IPS-18a (cell line): Measurements from ENCODE around the gene XKR3.
"Not testable (repeated sequence)": the region's sequence is repeated elsewhere in the genome, so short reads cannot be mapped to it uniquely, and the experiment has no call there.

Source experiments
- H3K27ac ChIP-seq: one replicate; pipeline ENCODE4 v1.5.1; 2013; ENCODE audit warnings: low read length
- H3K27me3 ChIP-seq: one replicate; pipeline ENCODE4 v1.6.1; 2013; ENCODE audit warnings: mild to moderate bottlenecking, low read length; ENCODE audit not compliant: control insufficient read depth, insufficient read depth
- H3K36me3 ChIP-seq: one replicate; pipeline ENCODE4 v1.6.1; 2013; ENCODE audit warnings: low read depth, low read length; ENCODE audit not compliant: control insufficient read depth
- H3K4me1 ChIP-seq: one replicate; pipeline ENCODE4 v1.6.1; 2013; ENCODE audit warnings: low read depth, low read length; ENCODE audit not compliant: control insufficient read depth
- H3K4me3 ChIP-seq: one replicate; pipeline ENCODE4 v1.5.1; 2013; ENCODE audit warnings: low read length
- H3K9ac ChIP-seq: one replicate; pipeline ENCODE4 v1.6.1; 2013; ENCODE audit warnings: mild to moderate bottlenecking, low read length, moderate library complexity
- H3K9me3 ChIP-seq: one replicate; pipeline ENCODE4 v1.6.1; 2013; ENCODE audit warnings: low read depth, low read length; ENCODE audit not compliant: control insufficient read depth

The XKR3 gene

DNA sequence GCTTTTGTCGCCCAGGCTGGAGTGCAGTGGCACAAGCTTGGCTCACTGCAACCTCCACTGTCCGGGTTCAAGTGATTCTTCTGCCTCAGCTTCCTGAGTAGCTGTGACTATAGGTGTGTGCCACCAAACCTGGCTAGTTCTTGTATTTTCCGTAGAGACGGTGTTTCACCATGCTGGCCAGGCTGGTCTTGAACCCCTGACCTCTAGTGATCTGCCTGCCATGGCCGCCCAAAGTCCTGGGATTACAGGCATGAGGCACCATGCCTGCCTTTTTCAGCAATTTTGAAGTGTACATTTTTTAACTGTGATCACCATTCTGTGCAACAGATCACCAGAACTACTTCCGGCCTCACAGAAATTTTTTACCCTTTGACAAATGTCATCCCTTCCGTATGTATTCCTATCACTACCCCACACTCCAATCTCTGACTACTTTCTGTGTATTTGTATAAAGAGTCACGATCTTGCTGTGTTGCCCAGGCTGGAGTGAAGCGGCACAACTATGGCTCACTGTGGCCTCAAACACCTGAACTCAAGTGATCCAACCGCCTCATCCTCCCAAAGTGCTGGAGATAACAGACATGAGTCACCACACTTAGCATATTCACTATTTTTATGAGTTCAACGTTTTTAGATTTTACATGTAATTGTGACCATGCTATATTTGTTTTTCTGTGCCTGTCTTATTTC is 44.0 kb downstream of the XKR3 start:
- no peak overlapping the region for H3K4me3 ChIP-seq
- no peaks in the 10 kb centered on the region for H3K4me1 ChIP-seq
- H3K27me3 ChIP-seq, result no peaks in the 10 kb centered on the region
- no peaks in the 10 kb centered on the region for H3K36me3 ChIP-seq
- H3K9me3 ChIP-seq, result peaks cover 3% of the 10 kb centered on the region
- no peak overlapping the region for H3K27ac ChIP-seq
- H3K9ac ChIP-seq, result no peak overlapping the region

DNA sequence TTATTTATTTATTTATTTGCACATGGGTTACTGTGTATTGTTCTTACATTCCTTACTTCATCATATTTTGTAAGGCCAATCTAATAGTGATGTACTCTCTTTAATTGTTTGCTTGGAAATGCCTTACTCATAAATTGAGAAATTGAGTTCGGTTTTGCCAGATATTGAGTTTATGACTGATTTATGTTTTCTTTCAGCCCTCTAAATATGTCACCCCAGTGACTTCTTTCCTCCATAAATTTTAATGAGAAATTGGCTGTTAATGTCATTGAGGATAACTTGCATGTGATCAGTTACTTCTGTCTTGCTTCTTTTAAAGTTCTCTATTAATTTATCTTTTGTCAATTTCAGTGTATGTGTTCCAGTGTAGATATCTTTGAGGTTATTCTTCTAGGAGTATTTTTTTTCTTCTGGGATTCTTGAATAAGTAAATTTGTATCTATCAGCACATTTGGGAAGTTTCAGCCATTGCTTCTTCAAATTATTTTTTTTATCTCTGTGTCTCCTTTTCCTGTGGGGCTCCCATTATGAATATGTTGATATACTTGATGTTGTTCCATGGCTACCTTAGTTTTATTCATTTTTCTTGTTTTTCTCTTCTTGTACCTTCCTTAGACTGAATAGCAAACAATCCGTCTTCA is 47.8 kb downstream of the XKR3 start:
- no peak overlapping the region for H3K9ac ChIP-seq
- no peak overlapping the region for H3K4me3 ChIP-seq
- H3K27me3 ChIP-seq, result no peaks in the 10 kb centered on the region

DNA sequence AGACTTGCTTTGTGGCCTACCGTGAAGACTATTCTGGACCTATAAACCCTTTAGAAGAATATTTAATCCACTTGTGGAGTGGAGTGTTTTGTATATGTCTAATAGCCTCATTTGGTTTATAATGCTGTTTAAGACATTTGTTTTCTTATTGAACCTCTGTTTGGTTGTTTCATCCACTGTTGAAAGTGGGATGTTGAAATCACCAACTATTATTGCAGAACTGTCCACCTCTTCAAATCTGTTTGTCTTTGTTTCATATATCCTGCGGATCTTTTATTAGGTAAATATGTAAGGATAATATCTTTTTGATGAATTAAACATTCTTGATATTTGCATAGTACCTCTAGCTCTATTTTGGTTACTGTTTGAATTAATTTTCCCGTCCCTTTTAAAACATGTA is 49.1 kb downstream of the XKR3 start:
- no peak overlapping the region for H3K27ac ChIP-seq
- peaks cover 13% of the 10 kb centered on the region for H3K9me3 ChIP-seq
- H3K9ac ChIP-seq, result no peak overlapping the region
- H3K4me1 ChIP-seq, result no peaks in the 10 kb centered on the region
- H3K36me3 ChIP-seq, result no peaks in the 10 kb centered on the region
- no peaks in the 10 kb centered on the region for H3K27me3 ChIP-seq
- no peak overlapping the region for H3K4me3 ChIP-seq

More for the DNA sequence above, 47.8 kb downstream of the XKR3 start:
- Histone ChIP-seq H3K4me1 (no peaks in the 10 kb centered on the region), H3K36me3 (no peaks in the 10 kb centered on the region), H3K27ac (no peak overlapping the region), H3K9me3 (peaks cover 13% of the 10 kb centered on the region)

DNA sequence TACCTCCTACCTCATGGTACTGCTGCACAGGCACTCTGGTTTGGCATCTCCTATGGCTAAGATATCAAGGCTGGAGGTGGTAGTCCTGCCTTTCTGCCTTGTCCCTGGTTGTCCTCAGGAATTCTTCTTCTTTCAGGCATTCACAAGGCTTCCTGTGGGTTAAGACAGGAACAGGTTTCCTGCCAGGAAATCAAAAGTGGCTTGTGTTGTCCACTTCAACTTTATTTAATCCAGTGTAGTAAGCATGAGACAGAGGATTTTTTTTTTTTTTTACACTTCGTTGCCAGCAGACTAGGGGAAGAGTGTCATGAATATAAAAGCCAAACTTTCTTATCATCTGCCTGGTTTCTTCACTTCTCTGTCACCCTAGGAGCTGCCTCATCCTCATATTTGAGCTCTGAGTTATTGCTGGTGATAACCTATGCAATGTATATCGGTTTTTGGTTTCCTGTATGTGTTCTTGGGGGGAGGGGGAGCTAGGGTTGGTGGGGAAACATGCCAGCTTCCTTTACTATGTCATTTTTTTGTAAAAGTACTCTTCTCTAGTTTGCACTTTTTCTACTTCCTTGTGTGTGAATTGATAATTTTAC is 50.2 kb downstream of the XKR3 start:
- H3K36me3 ChIP-seq, result no peaks in the 10 kb centered on the region

DNA sequence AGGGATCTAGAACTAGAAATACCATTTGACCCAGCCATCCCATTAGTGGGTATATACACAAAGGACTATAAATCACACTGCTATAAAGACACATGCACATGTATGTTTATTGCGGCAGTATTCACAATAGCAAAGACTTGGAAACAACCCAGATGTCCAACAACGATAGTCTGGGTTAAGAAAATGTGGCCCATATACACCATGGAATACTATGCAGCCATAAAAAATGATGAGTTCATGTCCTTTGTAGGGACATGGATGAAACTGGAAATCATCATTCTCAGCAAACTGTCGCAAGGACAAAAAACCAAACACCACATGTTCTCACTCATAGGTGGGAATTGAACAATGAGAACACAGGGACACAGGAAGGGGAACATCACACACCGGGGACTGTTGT is 53.6 kb downstream of the XKR3 start:
- H3K27me3 ChIP-seq, H3K36me3 ChIP-seq, H3K9ac ChIP-seq, H3K27ac ChIP-seq, H3K4me3 ChIP-seq, H3K4me1 ChIP-seq: not testable (repeated sequence)
- peaks cover 10% of the 10 kb centered on the region for H3K9me3 ChIP-seq

More for the DNA sequence above, 50.2 kb downstream of the XKR3 start:
- H3K9ac ChIP-seq, result no peak overlapping the region
- H3K9me3 ChIP-seq, result peaks cover 13% of the 10 kb centered on the region
- H3K4me1 ChIP-seq, result no peaks in the 10 kb centered on the region
- no peak overlapping the region for H3K27ac ChIP-seq
- no peaks in the 10 kb centered on the region for H3K27me3 ChIP-seq
- H3K4me3 ChIP-seq, result no peak overlapping the region

DNA sequence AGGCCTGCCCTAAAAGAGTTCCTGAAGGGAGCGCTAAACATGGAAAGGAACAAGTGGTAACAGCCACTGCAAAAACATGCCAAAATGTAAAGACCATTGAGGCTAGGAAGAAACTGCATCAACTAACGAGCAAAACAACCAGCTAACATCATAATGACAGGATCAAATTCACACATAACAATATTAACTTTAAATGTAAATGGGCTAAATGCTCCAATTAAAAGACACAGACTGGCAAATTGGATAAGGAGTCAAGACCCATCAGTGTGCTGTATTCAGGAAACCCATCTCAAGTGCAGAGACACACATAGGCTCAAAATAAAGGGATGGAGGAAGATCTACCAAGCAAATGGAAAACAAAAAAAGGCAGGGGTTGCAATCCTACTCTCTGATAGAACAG is 57.3 kb downstream of the XKR3 start:
- not testable (repeated sequence) for H3K36me3 ChIP-seq

DNA sequence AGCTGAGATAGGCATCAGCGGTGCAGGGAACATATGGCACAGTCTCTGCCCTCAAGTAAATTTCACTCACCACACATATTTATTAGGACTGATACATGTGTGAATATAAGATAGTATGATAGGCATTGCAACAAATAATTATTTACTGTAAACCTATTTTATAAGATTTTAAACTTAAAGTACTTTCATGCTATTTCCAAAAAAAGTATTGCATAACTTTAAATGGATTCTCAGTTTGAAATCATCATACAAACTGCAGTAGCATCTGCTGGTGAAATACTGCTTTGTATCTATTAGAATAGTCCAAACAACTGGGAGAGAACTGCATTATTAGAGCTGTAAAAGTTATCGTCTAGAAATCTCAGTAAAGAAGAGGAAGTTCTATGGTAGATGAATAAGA is 63.0 kb downstream of the XKR3 start:
- not testable (repeated sequence) for H3K4me1 ChIP-seq, H3K27me3 ChIP-seq, H3K9ac ChIP-seq, H3K27ac ChIP-seq, H3K36me3 ChIP-seq, H3K4me3 ChIP-seq
- H3K9me3 ChIP-seq, result peaks cover 17% of the 10 kb centered on the region

More for the DNA sequence above, 57.3 kb downstream of the XKR3 start:
- H3K9ac ChIP-seq, H3K9me3 ChIP-seq, H3K27me3 ChIP-seq, H3K27ac ChIP-seq, H3K4me3 ChIP-seq, H3K4me1 ChIP-seq: not testable (repeated sequence)

DNA sequence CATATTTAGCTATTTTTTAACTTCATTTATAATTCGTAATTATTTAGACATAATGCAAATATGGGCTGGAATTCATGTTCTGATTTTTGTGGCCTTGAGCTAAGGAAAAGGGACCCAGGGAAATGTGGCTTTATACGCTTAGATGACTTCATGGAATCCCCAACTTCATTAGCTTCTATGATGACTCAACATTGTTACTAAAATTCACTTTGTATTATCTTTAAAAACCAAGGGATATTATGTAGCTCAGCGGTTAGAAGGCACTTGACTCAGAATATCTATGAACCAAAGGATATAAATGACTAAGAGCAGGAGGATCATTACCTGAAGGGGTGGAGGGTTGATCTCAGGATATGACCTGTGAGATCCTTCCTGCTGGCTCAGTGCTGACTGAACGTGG is 64.8 kb downstream of the XKR3 start:
- not testable (repeated sequence) for H3K4me3 ChIP-seq, H3K9ac ChIP-seq, H3K27ac ChIP-seq, H3K27me3 ChIP-seq, H3K36me3 ChIP-seq, H3K4me1 ChIP-seq
- peaks cover 17% of the 10 kb centered on the region for H3K9me3 ChIP-seq

DNA sequence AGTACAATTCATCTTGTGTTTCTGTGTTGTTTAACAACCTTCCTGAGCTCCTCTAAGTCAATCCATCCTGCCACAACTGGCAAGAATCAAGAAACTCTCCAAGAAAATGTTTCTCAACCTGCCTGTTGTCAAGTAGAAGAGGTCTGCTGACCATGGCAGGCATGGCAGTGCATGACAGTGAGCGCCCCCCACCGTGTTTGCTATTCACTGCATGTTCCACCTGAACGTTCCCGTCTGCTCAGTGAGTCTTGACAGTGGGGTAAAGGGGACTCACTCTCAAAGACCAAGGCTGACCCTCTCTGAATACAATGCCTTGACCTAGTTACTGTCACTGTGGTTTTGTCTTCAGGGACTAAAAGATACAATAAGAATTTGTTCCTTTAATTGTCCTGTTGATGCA is 75.9 kb downstream of the XKR3 start:
- not testable (repeated sequence) for H3K4me3 ChIP-seq, H3K27me3 ChIP-seq, H3K27ac ChIP-seq, H3K4me1 ChIP-seq, H3K9ac ChIP-seq, H3K36me3 ChIP-seq
- peaks cover 29% of the 10 kb centered on the region for H3K9me3 ChIP-seq

DNA sequence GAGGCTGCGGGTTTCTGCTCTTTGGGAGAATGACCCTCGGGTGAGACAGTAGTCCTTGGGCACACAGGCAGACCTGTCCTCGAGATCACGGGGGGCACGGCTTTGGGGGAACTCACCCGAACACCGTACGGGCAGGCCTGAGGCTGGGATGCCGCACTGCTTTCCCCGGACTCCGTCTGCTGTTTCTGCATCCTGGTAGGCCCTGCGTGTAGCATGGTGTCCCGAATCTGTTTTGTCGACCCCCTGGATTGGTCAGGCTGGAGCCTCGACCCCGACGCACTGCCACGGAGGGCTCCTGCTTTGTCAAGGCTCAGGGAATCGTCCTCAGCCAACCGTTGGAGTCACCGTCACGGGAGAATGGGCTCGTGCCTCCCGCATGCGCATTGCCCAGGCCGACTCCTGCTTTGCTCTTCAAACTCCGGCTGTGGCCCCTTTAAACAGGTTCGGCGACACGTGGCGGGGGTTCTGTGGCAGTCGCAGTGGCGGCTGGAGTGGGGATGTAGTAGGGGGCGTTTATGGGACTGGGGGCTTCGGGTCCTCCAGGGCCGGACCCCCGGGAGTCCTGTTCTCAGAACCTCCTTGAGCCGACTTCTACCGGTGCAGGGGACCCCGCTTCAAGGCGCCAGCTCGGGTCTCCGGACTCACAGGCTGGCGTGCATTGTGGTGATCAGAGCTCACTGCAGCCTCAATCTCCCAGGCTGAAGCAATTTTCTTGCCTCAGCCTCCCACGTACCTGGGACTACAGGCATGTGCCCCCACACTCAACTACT is 76.9 kb downstream of the XKR3 start:
- H3K9ac ChIP-seq, H3K4me3 ChIP-seq, H3K27ac ChIP-seq, H3K4me1 ChIP-seq, H3K36me3 ChIP-seq, H3K27me3 ChIP-seq: not testable (repeated sequence)
- peaks cover 34% of the 10 kb centered on the region for H3K9me3 ChIP-seq

DNA sequence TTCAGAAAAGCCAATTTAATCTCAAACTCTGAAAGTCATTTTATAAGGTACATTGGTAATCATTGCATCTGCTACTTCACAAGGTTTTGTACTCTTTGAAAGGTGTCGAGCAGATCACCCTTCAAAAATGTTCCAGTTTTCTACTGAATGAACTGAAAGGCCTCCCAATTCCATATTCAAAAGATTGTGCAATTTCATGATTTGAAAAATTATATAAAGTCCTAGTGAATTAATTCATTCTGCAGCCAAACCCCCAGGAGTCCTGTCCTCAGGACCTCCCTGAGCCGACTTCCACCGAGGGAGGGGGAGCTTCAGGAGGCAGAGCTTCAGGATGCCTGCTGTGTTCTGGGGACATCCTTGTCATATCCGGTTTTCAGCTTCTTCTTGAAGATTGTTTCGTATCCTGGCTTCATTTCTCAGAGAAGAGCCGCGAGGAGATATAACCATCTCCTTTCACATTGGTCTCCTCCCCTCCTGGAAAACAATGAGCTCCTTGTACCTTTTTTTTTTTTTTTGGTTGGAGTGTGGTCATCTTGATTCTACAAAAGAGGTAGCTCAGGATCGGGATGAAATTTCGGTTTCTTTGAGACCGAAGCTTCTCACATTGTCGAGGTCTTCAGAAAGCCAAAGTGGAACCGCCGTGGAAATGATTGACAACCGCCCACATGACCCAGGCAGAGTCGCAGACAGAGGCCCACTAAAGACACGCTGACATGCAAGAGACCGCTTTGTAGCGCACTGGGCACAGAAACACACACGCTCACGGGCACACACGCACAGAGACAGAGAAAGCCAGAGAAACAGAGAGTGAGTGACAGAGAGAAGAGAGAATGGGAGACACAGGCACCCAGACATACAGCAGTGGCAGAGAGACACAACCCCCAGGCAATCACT is 77.7 kb downstream of the XKR3 start:
- H3K9me3 ChIP-seq, result peaks cover 34% of the 10 kb centered on the region
- not testable (repeated sequence) for H3K27me3 ChIP-seq, H3K27ac ChIP-seq, H3K9ac ChIP-seq, H3K36me3 ChIP-seq, H3K4me1 ChIP-seq, H3K4me3 ChIP-seq
